ENCODE measurements around the gene IQCF6.

Gene IQCF6

GRCh38 chr3:51733859-51734571 is 45.0 kb downstream of the IQCF6 start:
- Histone ChIP-seq H3K27me3 (ENCODE audit: control insufficient read depth in 1 of 2, insufficient read depth in 2 of 2, low read length in 2 of 2) (no peaks in the 10 kb centered on the region), H3K27ac (ENCODE audit: low read depth, low read length) (no peak overlapping the region), H3K4me1 (ENCODE audit: insufficient read depth, low read length) (no peaks in the 10 kb centered on the region), H3K9me3 (ENCODE audit: low read length) (no peaks in the 10 kb centered on the region), H3K4me3 (ENCODE audit: low read depth in 1 of 2, low read length in 2 of 2) (no peak overlapping the region), H3K36me3 (ENCODE audit: insufficient read depth, low read length) (no peaks in the 10 kb centered on the region), H3K9ac (ENCODE audit: low read length) (no peak overlapping the region)

GRCh38 chr3:51729042-51729633 is 49.9 kb downstream of the IQCF6 start:
- Histone ChIP-seq H3K4me1 (ENCODE audit: insufficient read depth, low read length) (no peaks in the 10 kb centered on the region), H3K27ac (ENCODE audit: low read depth, low read length) (no peak overlapping the region), H3K9me3 (ENCODE audit: low read length) (no peaks in the 10 kb centered on the region)

More at GRCh38 chr3:51729042-51729633, 49.9 kb downstream of the IQCF6 start:
- Histone ChIP-seq H3K4me3 (ENCODE audit: low read depth in 1 of 2, low read length in 2 of 2) (no peak overlapping the region), H3K36me3 (ENCODE audit: insufficient read depth, low read length) (no peaks in the 10 kb centered on the region), H3K9ac (ENCODE audit: low read length) (no peak overlapping the region), H3K27me3 (ENCODE audit: control insufficient read depth in 1 of 2, insufficient read depth in 2 of 2, low read length in 2 of 2) (no peaks in the 10 kb centered on the region)
